Measurements from ENCODE around the gene SPACA7. TPM values are rescaled to one million over a fixed set of nuclear protein-coding genes. Genes with fewer than 3 reads are reported as not detected.

The SPACA7 gene
- total and polyA plus RNA-seq, 11 donors: not detected

DNA sequence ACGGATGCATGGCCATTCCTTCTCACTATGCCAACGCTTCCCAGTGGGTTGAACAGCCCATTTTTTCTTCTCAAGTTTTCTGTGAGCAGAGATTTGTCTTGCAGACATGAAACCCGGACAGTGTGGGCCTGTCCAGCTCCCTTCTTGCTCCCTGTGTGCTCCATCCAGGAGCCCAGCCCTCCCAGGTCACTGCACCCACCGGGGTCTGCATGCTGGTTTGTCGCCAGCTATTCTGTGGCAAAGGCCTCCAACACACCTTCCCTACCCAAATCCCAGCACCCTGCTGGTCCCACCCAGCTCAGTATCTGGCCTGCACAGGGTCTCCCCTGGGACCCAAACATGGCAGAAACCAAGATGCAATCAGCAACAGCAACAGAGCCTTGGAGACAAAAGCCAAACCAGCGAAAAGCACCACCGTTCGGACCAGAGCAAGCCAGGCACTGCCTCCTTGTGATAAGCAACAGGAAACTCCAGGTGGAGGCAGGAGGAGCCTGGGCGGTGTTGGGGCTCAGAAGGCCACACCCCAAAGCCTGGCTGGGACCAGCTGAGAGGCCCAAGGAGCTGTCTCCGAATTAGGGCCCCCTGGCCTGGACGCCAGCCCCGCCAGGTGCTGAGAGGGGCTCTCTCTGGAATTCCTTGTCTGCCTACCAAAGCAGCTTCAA, 12.2 kb upstream of the SPACA7 start:
- WGBS, 4 donors: 44 to 54% (median 49%) methylated on average over 10 to 12 of the region's 12 CpGs

DNA sequence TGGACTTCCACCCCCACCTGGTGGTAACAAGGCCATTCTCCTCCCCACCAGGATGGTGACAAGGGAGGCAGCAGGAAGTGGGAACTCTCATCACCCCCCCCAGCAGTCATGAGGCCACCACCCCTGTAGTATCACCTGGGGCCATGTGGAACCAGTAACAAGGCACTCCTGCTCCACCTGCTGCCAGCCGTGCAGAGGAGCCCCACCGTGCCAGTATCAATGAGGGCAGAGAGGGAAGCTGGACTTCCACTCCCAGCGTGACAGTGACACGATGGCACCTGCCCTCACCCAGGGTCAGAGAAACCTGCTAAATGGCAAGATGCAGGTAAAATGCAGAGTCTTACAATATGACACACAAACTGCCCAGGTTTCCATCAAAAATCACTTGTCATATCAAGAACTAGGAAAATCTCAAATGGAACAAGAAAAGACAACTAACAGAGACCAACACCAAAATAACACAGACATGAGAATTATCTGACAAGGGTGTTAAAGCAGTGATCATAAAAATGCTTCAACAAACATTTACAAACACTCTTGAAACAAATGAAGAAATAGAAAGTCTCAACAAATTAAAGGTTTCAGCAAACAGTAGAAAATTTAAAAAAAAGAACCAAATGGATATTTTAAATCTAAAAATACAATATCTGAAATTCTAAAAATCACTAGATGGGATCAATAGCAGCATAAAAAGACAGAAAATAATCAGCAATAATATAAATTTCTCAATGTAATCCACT, 9.1 kb upstream of the SPACA7 start:
- no peak overlapping the region for H3K27ac ChIP-seq

More for the DNA sequence above, 12.2 kb upstream of the SPACA7 start:
- Histone ChIP-seq H3K27me3 (peaks cover 0 to 35% (median 0%) of the 10 kb centered on the region in 9 donors), H3K27ac (no peak overlapping the region), H3K36me3 (no peaks in the 10 kb centered on the region), H3K4me3 (no peak overlapping the region), H3K9me3 (peaks cover 0 to 47% (median 19%) of the 10 kb centered on the region in 12 donors), H3K4me1 (no peaks in the 10 kb centered on the region)
- intact Hi-C loops (cut with DNase I): no loop called here
- ATAC-seq (no peak), DNase-seq (no peak)
- TF ChIP-seq, protein P1, sequence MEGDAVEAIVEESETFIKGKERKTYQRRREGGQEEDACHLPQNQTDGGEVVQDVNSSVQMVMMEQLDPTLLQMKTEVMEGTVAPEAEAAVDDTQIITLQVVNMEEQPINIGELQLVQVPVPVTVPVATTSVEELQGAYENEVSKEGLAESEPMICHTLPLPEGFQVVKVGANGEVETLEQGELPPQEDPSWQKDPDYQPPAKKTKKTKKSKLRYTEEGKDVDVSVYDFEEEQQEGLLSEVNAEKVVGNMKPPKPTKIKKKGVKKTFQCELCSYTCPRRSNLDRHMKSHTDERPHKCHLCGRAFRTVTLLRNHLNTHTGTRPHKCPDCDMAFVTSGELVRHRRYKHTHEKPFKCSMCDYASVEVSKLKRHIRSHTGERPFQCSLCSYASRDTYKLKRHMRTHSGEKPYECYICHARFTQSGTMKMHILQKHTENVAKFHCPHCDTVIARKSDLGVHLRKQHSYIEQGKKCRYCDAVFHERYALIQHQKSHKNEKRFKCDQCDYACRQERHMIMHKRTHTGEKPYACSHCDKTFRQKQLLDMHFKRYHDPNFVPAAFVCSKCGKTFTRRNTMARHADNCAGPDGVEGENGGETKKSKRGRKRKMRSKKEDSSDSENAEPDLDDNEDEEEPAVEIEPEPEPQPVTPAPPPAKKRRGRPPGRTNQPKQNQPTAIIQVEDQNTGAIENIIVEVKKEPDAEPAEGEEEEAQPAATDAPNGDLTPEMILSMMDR (IDR thresholded peaks at IDR 0.05): no peak
- TF ChIP-seq POLR2A (IDR thresholded peaks at IDR 0.05): no peak

DNA sequence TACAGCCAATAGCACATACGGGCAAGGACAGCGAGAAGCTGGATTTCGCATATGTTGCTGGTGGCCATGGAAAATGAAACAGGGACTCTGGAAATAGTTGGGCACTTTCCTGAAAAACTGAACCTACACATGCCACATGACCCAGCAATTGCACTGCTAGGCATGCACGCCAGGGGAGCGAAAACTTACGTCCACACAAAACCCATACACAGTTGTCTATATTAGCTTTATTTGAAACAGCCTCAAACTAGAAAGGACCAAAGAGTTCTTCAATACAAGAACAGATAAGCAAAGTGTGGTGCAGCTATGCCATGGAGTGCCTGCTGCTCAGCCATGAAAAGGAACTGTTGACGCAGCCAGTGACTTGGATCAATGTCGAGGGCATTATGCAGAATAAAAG, 7.3 kb upstream of the SPACA7 start:
- peaks cover 0 to 26% (median 2%) of the 10 kb centered on the region in 12 donors for H3K9me3 ChIP-seq
- peaks cover 0 to 37% (median 0%) of the 10 kb centered on the region in 9 donors for H3K27me3 ChIP-seq
- no peak overlapping the region for H3K27ac ChIP-seq
- intact Hi-C loops (cut with DNase I): no loop called here
- TF ChIP-seq, protein P1 (IDR thresholded peaks at IDR 0.05): no peak
- TF ChIP-seq POLR2A (IDR thresholded peaks at IDR 0.05): no peak
- H3K36me3 ChIP-seq: no peaks in the 10 kb centered on the region
- no peaks in the 10 kb centered on the region for H3K4me1 ChIP-seq
- no peak for DNase-seq
- WGBS, 4 donors: 91 to 96% (median 92%) methylated on average over 8 of the region's 8 CpGs
- H3K4me3 ChIP-seq: no peak overlapping the region
- ATAC-seq: no peak

More for the DNA sequence above, 9.1 kb upstream of the SPACA7 start:
- H3K27me3 ChIP-seq: peaks cover 0 to 40% (median 0%) of the 10 kb centered on the region in 9 donors
- WGBS, 4 donors: 68 to 75% (median 71%) methylated on average over 4 of the region's 4 CpGs
- intact Hi-C loops (cut with DNase I): no loop called here
- H3K9me3 ChIP-seq: peaks cover 0 to 28% (median 5%) of the 10 kb centered on the region in 12 donors
- DNase-seq (no peak), ATAC-seq (no peak)
- H3K4me3 ChIP-seq: no peak overlapping the region
- TF ChIP-seq POLR2A (IDR thresholded peaks at IDR 0.05): no peak
- TF ChIP-seq, protein P1 (IDR thresholded peaks at IDR 0.05): no peak
- H3K36me3 ChIP-seq: no peaks in the 10 kb centered on the region
- H3K4me1 ChIP-seq: no peaks in the 10 kb centered on the region

DNA sequence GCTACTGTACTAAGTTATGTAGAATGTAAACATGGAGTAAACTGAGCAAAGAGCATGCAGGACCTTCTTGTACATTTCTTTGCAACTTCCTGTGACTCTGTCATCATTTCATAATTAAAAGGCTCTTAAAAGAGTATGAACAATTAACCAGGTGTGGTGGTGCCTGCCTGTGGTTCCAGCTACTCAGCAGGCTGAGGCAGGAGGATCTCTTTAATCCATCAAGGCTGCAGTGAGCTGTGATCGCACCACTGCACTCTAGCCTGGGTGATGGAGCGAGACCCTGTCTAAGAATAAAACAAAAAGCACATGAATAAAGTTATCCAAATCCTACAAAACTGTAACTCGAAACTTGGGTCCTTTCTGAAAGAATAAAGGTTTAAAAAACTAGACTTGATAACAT, 5.8 kb upstream of the SPACA7 start:
- peaks cover 0 to 23% (median 0%) of the 10 kb centered on the region in 9 donors for H3K27me3 ChIP-seq
- ATAC-seq: no peak
- H3K9me3 ChIP-seq: peaks cover 0 to 26% (median 2%) of the 10 kb centered on the region in 12 donors
- intact Hi-C loops (cut with DNase I): no loop called here
- no peaks in the 10 kb centered on the region for H3K36me3 ChIP-seq
- no peak overlapping the region for H3K27ac ChIP-seq
- WGBS, 4 donors: 70 to 79% (median 72%) methylated on average over 3 of the region's 3 CpGs
- TF ChIP-seq POLR2A (IDR thresholded peaks at IDR 0.05): no peak
- TF ChIP-seq, protein P1 (IDR thresholded peaks at IDR 0.05): no peak
- H3K4me1 ChIP-seq: no peaks in the 10 kb centered on the region
- H3K4me3 ChIP-seq: no peak overlapping the region
- DNase-seq: no peak
